ENCODE measurements around the gene NPS. TPM values are rescaled to one million over a fixed set of nuclear protein-coding genes. Genes with fewer than 3 reads are reported as not detected.

Gene NPS
- total RNA-seq, 1 donor from 2014 or later, result not detected

DNA sequence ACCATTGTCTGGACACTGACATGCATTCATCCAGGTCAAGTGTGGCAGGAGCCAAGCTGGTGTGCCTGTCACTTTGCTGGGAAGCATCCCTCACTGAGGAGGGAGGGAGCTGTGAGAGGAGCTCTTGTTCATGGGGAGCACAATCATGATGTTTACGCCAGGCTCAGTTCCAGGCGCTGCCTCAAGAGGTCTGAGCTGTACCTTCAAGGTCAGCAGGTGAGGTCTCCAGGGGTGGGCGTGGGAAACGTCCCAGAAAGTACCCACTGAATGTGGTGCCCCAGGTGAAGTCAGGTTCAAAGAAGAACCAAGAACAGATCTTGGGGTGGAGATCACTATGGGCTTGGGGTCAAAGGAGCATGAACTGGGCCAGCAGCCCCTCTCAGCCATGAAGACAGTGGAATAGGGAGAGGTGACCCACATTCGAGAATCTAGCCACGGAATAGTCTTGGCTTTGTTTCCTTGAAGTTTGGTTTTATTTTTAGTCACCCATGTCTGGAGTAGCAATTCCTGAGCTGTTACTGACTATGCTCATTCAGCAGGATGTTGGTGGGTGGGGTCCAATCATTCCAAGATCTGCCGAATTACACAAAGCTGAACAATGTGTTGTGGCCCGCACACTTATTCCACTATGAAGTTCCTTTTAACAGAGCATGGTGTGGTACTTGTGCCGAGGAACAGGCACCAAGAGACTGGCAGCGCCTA lies 29.3 kb downstream of the NPS start:
- peaks cover 5% of the 10 kb centered on the region for H3K9me3 Mint-ChIP-seq (ENCODE audit: unreplicated experiment)
- TF ChIP-seq, protein P1, sequence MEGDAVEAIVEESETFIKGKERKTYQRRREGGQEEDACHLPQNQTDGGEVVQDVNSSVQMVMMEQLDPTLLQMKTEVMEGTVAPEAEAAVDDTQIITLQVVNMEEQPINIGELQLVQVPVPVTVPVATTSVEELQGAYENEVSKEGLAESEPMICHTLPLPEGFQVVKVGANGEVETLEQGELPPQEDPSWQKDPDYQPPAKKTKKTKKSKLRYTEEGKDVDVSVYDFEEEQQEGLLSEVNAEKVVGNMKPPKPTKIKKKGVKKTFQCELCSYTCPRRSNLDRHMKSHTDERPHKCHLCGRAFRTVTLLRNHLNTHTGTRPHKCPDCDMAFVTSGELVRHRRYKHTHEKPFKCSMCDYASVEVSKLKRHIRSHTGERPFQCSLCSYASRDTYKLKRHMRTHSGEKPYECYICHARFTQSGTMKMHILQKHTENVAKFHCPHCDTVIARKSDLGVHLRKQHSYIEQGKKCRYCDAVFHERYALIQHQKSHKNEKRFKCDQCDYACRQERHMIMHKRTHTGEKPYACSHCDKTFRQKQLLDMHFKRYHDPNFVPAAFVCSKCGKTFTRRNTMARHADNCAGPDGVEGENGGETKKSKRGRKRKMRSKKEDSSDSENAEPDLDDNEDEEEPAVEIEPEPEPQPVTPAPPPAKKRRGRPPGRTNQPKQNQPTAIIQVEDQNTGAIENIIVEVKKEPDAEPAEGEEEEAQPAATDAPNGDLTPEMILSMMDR (IDR thresholded peaks at IDR 0.05; ENCODE audit: partially characterized antibody, unreplicated experiment), result no peak
- DNase-seq, result no peak
- H3K27me3 Mint-ChIP-seq (ENCODE audit: unreplicated experiment), result peaks cover 9% of the 10 kb centered on the region
- H3K36me3 Mint-ChIP-seq (ENCODE audit: unreplicated experiment), result peaks cover 4% of the 10 kb centered on the region
- no peak overlapping the region for H3K4me3 Mint-ChIP-seq (ENCODE audit: unreplicated experiment)
- no peak overlapping the region for H3K27ac Mint-ChIP-seq (ENCODE audit: unreplicated experiment)
- peaks cover 23% of the 10 kb centered on the region for H3K4me1 Mint-ChIP-seq (ENCODE audit: low read depth, unreplicated experiment)

DNA sequence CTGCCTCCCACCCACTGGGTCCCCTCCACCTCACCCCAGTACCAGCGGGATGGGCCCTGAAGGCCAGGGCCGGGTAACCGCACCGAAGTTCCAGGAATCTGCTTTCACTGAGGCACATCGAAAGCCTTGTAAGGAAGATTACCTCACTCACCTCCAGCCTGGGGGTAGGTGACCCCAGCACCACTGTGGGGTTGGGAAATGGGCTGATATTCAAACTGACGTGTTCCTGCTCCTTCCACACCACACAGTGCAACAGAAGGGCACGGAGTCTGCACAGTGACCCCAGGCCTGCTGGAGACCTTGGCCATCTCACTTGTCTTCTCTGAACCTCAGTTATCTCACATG lies 29.8 kb downstream of the NPS start:
- Mint-ChIP-seq H3K4me1 (ENCODE audit: low read depth, unreplicated experiment) (peaks cover 23% of the 10 kb centered on the region), H3K9me3 (ENCODE audit: unreplicated experiment) (peaks cover 5% of the 10 kb centered on the region), H3K27me3 (ENCODE audit: unreplicated experiment) (peaks cover 9% of the 10 kb centered on the region), H3K36me3 (ENCODE audit: unreplicated experiment) (no peaks in the 10 kb centered on the region), H3K4me3 (ENCODE audit: unreplicated experiment) (no peak overlapping the region), H3K27ac (ENCODE audit: unreplicated experiment) (no peak overlapping the region)
- TF ChIP-seq, protein P1 (IDR thresholded peaks at IDR 0.05; ENCODE audit: partially characterized antibody, unreplicated experiment), result no peak
- no peak for DNase-seq

DNA sequence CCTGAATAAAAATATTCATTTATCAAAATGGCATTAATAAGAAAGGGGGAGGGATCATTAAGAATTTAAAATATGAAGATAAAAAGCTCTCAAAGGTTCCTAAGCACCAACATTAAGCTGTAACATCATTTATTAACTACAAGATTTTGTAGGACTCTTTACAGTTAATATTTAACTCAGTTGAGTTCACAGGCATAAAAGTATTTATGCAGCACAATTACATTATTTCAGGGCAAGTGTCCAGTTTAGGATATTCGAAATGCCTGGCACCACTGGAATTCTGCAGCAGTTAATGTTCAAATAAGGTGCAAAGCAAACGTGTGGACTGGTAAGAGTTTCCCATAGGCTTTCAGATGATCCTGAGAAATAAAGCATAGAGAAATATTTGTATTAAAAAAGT lies 30.5 kb downstream of the NPS start:
- Mint-ChIP-seq H3K4me1 (ENCODE audit: low read depth, unreplicated experiment) (peaks cover 23% of the 10 kb centered on the region), H3K27ac (ENCODE audit: unreplicated experiment) (no peak overlapping the region), H3K4me3 (ENCODE audit: unreplicated experiment) (no peak overlapping the region), H3K9me3 (ENCODE audit: unreplicated experiment) (peaks cover 5% of the 10 kb centered on the region), H3K36me3 (ENCODE audit: unreplicated experiment) (no peaks in the 10 kb centered on the region), H3K27me3 (ENCODE audit: unreplicated experiment) (peaks cover 8% of the 10 kb centered on the region)
- TF ChIP-seq, protein P1 (IDR thresholded peaks at IDR 0.05; ENCODE audit: partially characterized antibody, unreplicated experiment), result no peak
- DNase-seq, result no peak

DNA sequence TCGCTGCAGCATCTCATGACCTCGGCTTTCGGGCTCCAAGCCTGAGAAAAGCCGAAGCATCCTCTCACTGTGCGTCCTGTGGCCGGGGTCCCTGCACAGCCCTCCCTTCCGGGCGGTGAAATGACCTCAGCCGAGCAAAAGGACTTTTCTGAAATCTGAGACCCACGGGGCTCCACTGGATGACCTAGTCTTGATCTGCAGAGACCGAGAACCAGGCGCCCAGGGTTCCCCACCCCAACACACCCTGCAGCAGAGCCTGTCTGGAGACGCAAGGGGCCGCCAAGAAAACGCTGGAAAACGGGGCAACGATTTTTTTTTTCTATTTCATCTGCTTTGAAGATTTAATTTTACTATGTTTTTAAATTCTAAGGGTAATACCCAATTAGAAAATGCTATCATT lies 31.7 kb downstream of the NPS start:
- peaks cover 6% of the 10 kb centered on the region for H3K27me3 Mint-ChIP-seq (ENCODE audit: unreplicated experiment)
- no peak overlapping the region for H3K4me3 Mint-ChIP-seq (ENCODE audit: unreplicated experiment)
- peaks cover 5% of the 10 kb centered on the region for H3K9me3 Mint-ChIP-seq (ENCODE audit: unreplicated experiment)
- no peak overlapping the region for H3K27ac Mint-ChIP-seq (ENCODE audit: unreplicated experiment)
- DNase-seq, result no peak
- H3K4me1 Mint-ChIP-seq (ENCODE audit: low read depth, unreplicated experiment), result peaks cover 21% of the 10 kb centered on the region
- H3K36me3 Mint-ChIP-seq (ENCODE audit: unreplicated experiment), result no peaks in the 10 kb centered on the region
- TF ChIP-seq, protein P1 (IDR thresholded peaks at IDR 0.05; ENCODE audit: partially characterized antibody, unreplicated experiment), result no peak

DNA sequence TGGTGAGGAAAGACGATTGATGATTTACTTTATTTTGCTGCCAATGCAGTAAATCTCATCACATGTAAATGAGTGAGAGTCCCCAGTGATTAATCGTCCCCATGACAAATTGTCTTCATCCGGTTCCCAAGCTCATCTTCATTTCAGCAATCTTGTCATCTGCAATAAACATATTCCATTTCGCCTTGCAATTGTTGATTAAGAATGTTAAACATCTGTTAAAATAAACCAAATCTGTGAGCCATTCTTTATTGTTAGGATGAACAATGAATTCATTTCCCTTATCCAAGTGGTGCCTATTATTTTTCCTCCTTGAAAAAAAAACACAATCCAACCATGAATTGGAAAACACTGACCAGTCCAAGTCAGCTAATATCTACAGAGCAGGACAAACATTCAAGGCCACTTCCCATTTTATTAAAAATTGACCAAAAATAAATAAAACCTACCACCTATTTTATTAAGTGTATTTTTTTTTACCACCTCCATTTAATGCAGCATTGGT lies 36.5 kb downstream of the NPS start:
- H3K27ac Mint-ChIP-seq (ENCODE audit: unreplicated experiment), result no peak overlapping the region
- peaks cover 2% of the 10 kb centered on the region for H3K27me3 Mint-ChIP-seq (ENCODE audit: unreplicated experiment)
- H3K9me3 Mint-ChIP-seq (ENCODE audit: unreplicated experiment), result peaks cover 3% of the 10 kb centered on the region
- H3K4me1 Mint-ChIP-seq (ENCODE audit: low read depth, unreplicated experiment), result peaks cover 1% of the 10 kb centered on the region
- TF ChIP-seq, protein P1 (IDR thresholded peaks at IDR 0.05; ENCODE audit: partially characterized antibody, unreplicated experiment), result no peak
- DNase-seq, result no peak
- H3K4me3 Mint-ChIP-seq (ENCODE audit: unreplicated experiment), result no peak overlapping the region
- H3K36me3 Mint-ChIP-seq (ENCODE audit: unreplicated experiment), result peaks cover 4% of the 10 kb centered on the region

Measured in glutamatergic neuron (in vitro differentiated cells).